Naive B cell (primary cell): ENCODE measurements around the gene SLC13A4. TPM values are rescaled to one million over a fixed set of nuclear protein-coding genes. Genes with fewer than 3 reads are reported as not detected.

Source experiments
- ATAC-seq, 2 donors: fragments of 150-1000 bp; cut with Tn5 transposase; 2 replicates each; pipeline ENCODE4 v1.10.0; 2021; ENCODE audit warnings: low read depth in 2 of 2, mild to moderate bottlenecking in 2 of 2, moderate library complexity in 2 of 2
- DNase-seq: peaks from one replicate; pipeline ENCODE4 v3.0.0; 2022
- H3K27ac Mint-ChIP-seq, 6 donors: one replicate each; pipeline ENCODE4 v1.8.0; 2020 to 2022; ENCODE audit warnings: mild to moderate bottlenecking in 6 of 6, mixed read lengths in 6 of 6, moderate library complexity in 5 of 6, inconsistent platforms in 2 of 6
- H3K27me3 Mint-ChIP-seq, 3 donors: one replicate each; pipeline ENCODE4 v1.8.0; 2021 to 2022; ENCODE audit warnings: mixed read lengths in 3 of 3, mild to moderate bottlenecking in 1 of 3
- H3K36me3 Mint-ChIP-seq, 2 donors: one replicate each; pipeline ENCODE4 v1.8.0; 2020 to 2022; ENCODE audit warnings: mixed read lengths in 2 of 2, inconsistent platforms in 1 of 2, mild to moderate bottlenecking in 1 of 2
- H3K4me1 Mint-ChIP-seq, 3 donors: one replicate each; pipeline ENCODE4 v1.8.0; 2020 to 2022; ENCODE audit warnings: mixed read lengths in 3 of 3, inconsistent platforms in 1 of 3, mild to moderate bottlenecking in 1 of 3, moderate library complexity in 1 of 3
- H3K4me3 Mint-ChIP-seq, 8 donors: one replicate each; pipeline ENCODE4 v1.8.0; 2020 to 2022; ENCODE audit warnings: mild to moderate bottlenecking in 8 of 8, mixed read lengths in 8 of 8, moderate library complexity in 8 of 8, inconsistent platforms in 2 of 8
- H3K9me3 Mint-ChIP-seq, 7 donors: one replicate each; pipeline ENCODE4 v1.8.0; 2020 to 2022; ENCODE audit warnings: mixed read lengths in 7 of 7, mild to moderate bottlenecking in 5 of 7, inconsistent platforms in 2 of 7, moderate library complexity in 1 of 7
- polyA plus RNA-seq, 6 donors: library from polyadenylated mRNA; unstranded; fragments of 300-500 nt; fragmentation: Illumina TruSeq; gene quantifications; one replicate each; pipeline ENCODE4 v1.2.3, GENCODE V29; 2021; ENCODE audit warnings: low read depth in 6 of 6

Gene SLC13A4
- polyA plus RNA-seq, 6 donors from 2014 or later = 0.05 to 0.43 (median 0.24) TPM; not detected in 3

DNA sequence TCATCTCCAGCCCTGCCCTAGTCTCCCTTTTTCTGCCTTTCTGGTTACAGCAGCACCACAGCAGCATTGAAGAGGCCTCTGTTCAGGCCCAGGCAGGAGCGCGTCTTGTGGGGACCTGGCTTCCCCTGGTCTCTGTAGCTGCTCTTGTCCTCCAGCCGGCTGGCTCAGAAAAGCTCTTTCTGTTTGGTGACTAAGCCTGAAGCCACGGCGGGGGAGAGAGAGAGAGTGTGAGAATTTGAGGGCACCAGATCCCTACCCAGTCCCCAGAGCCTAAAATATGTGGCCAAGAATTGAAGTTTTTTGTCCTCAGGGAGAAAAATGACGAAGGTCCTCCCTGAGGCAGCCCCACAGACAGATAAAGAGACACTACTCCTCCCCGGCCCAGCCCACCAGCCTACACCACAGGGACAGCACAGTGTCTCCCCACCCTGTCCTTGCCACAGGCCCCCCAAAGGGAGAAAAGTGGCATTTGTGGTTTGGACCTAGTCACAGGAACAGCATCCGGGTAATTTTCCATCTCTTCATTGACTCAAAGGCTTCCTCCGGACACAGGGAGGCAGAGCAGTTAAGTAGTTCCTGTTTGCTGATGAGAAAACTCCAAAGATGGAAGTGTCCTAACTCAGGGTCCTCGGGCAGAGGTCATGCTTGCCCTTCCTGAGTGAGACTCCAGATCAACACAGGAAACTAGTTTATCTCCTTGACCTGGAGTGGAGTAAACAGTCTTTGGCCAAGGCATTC is 33.9 kb upstream of the SLC13A4 start:
- H3K4me1 Mint-ChIP-seq = no peaks in the 10 kb centered on the region
- H3K27me3 Mint-ChIP-seq = peaks cover 34 to 50% (median 49%) of the 10 kb centered on the region in 3 donors
- peak overlapping the region in 1 of 6 donors; percentile 6 for H3K27ac Mint-ChIP-seq
- no peak for DNase-seq
- no peak for ATAC-seq
- peaks cover 0 to 8% (median 3%) of the 10 kb centered on the region in 7 donors for H3K9me3 Mint-ChIP-seq
- no peak overlapping the region for H3K4me3 Mint-ChIP-seq
- H3K36me3 Mint-ChIP-seq = no peaks in the 10 kb centered on the region

DNA sequence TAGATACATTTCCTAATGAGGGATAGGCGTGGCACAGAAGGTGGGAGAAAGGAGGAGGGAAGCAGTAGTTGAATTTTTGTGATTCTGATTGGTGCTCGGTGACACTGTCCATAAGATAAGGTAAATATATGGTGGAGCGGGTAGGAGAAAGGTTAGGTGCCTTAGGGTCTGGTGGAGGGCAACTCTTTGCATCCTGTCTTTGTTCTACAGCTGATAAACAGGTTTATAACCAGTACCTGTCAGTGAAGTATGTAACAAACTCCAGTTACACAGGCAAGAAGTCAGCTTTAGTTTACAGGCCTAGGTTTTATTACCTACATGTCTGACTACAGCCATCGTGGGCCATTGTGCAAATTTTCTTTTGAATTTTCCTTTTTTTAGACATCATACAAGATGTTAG is 31.5 kb upstream of the SLC13A4 start:
- H3K4me3 Mint-ChIP-seq = no peak overlapping the region
- H3K27me3 Mint-ChIP-seq = peaks cover 30 to 43% (median 38%) of the 10 kb centered on the region in 3 donors
- H3K27ac Mint-ChIP-seq = no peak overlapping the region
- ATAC-seq (no peak), DNase-seq (no peak)
- no peaks in the 10 kb centered on the region for H3K4me1 Mint-ChIP-seq
- peaks cover 0 to 11% (median 3%) of the 10 kb centered on the region in 7 donors for H3K9me3 Mint-ChIP-seq
- H3K36me3 Mint-ChIP-seq = no peaks in the 10 kb centered on the region

DNA sequence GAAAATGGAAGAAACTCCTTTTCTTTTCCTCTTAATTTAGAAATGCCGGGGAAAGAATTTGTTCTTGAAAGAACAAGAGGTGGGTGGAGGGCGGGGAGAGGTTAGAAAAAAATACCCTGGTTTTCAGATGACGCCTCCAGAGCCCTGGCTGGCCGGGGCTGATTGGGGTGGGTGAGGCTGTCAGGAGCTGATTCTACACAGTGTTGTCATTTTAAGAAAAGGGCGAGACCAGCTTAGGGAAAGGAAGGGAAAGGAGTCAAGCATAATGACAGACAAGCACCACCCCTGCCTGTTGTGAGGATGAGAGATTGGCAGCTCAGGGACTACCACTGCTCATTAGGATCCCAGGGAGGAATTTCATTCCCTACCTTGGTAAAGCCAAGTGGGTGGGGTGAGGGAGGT is 30.5 kb upstream of the SLC13A4 start:
- no peak for DNase-seq
- Mint-ChIP-seq H3K4me3 (no peak overlapping the region), H3K4me1 (no peaks in the 10 kb centered on the region), H3K9me3 (peaks cover 0 to 11% (median 2%) of the 10 kb centered on the region in 7 donors), H3K27me3 (peaks cover 22 to 39% (median 38%) of the 10 kb centered on the region in 3 donors), H3K36me3 (no peaks in the 10 kb centered on the region), H3K27ac (no peak overlapping the region)
- no peak for ATAC-seq

DNA sequence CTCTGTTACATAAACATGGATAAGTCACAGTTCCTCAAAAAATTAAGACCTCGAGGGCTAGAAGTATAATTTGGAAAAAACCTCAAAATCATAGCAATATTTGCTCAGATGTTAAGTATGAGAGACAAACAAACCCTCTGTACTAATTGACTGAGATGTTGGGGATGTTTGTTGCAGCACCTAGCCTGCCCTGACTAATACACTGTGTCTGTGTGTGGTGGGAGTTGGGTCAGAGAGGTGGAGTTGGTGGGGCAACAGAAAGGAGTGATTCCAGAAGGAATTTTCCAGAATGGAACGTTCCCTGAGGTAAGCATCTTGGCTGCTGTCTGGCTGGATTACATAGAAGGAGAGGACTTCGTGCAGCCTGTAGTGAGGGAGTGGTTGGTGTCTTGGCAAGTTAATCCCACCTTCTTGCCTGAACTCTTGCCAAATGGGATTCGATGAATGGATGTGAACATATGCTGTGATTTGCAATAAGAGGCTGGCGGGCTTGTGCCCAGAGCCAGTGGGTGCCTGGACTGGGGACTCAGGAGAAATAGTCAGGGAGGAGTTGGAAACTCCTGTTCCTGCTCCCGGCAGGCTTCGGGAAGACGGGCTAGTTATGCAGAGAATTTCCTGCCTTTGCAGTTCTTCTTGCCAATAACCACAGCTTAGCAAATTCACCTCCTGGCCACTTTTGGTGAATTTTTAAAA is 29.9 kb upstream of the SLC13A4 start:
- peak overlapping the region in 1 of 6 donors; percentile 34 for H3K27ac Mint-ChIP-seq
- H3K4me3 Mint-ChIP-seq = no peak overlapping the region
- H3K4me1 Mint-ChIP-seq = no peaks in the 10 kb centered on the region
- no peaks in the 10 kb centered on the region for H3K36me3 Mint-ChIP-seq
- H3K9me3 Mint-ChIP-seq = peaks cover 0 to 11% (median 2%) of the 10 kb centered on the region in 7 donors
- no peak for DNase-seq
- H3K27me3 Mint-ChIP-seq = peaks cover 18 to 40% (median 33%) of the 10 kb centered on the region in 3 donors
- ATAC-seq = no peak

DNA sequence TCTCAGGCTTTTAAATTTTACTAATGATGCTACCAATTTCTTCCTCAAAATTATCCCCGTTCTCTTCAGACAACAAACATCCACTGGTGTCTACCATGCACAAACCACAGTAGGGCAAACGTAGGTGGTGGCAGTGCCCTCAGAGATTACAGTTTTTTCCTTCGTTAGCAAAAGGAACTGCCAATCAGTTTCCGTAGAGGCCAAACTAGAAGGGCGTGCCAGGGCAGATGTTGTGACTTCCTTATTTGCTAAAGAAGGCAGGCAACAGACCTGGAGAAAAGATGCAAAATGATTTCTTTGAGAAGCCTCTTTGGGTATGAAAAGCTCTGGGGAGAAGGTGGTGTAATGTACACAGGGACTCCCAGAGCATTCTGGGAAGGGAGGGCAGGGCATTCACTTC is 28.2 kb upstream of the SLC13A4 start:
- Mint-ChIP-seq H3K4me1 (no peaks in the 10 kb centered on the region), H3K4me3 (no peak overlapping the region), H3K27me3 (peaks cover 16 to 34% (median 26%) of the 10 kb centered on the region in 3 donors), H3K36me3 (no peaks in the 10 kb centered on the region), H3K27ac (peak overlapping the region in 1 of 6 donors; percentile 34), H3K9me3 (peaks cover 0 to 11% (median 0%) of the 10 kb centered on the region in 7 donors)
- ATAC-seq = no peak
- DNase-seq = no peak

DNA sequence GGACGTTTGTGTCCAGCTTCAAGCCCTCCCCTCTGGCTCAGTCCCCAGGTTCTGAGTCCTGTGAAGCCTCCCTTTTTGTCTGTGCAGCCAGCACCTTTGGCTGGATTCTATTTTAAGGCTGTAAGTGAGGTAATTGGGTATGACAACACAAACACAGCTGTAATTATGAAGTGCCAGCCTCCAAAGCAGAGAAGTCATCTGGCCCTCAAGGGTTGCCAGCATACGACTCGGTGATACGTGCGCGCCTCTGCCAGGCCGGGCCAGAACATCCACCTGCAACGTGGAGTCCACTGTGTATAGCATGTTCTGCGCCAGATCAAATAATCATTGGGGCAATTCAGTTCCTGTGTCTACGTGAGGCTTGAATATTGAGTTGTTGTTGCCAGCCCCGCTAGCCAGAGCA is 27.4 kb upstream of the SLC13A4 start:
- Mint-ChIP-seq H3K27ac (no peak overlapping the region), H3K4me1 (no peaks in the 10 kb centered on the region), H3K9me3 (peaks cover 0 to 11% (median 0%) of the 10 kb centered on the region in 7 donors), H3K4me3 (no peak overlapping the region), H3K36me3 (no peaks in the 10 kb centered on the region), H3K27me3 (peaks cover 16 to 32% (median 26%) of the 10 kb centered on the region in 3 donors)
- DNase-seq (no peak), ATAC-seq (no peak)

DNA sequence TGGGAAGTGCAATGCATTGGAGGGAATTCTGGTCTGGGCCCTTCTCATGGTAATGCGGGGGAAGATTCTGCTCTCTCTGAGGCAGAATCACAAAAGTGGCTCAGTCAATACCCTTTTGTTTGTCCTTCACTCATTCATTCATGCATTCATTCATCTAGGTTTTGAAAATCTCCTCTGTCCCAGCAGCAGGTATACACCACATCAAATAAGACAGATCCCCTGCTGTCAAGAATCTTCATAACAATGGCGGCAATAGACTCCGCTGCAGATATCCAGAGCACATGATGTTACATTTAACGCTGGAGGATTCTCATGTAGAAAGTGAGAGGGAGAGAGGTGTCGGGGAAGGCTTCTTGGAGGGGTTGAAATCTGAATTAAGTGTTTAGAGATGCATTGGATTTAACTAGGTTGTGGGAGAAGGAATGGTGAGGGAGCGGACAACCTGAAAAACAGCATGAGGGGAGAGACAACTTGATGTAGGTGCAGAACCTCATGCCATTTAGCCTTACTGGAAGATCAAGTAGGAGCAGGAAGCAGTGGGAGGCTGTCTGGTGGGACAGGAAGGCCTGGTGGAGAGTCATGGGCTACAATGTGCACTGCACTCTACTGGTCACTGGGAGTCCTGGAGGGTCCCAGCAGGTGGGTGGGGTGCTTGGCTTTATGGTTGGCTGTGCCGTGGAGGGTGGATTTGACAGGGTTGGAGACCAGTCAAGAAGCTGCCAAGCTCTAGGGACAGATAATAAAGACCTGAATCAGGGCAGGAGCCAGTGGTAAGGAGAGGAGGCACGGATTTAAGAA is 25.8 kb upstream of the SLC13A4 start:
- H3K27me3 Mint-ChIP-seq = peaks cover 12 to 23% (median 17%) of the 10 kb centered on the region in 3 donors
- H3K36me3 Mint-ChIP-seq = no peaks in the 10 kb centered on the region
- H3K27ac Mint-ChIP-seq = peak overlapping the region in 2 of 6 donors; percentile 2 to 31
- peaks cover 0 to 11% (median 0%) of the 10 kb centered on the region in 7 donors for H3K9me3 Mint-ChIP-seq
- ATAC-seq (no peak), DNase-seq (no peak)
- no peaks in the 10 kb centered on the region for H3K4me1 Mint-ChIP-seq
- H3K4me3 Mint-ChIP-seq = no peak overlapping the region

DNA sequence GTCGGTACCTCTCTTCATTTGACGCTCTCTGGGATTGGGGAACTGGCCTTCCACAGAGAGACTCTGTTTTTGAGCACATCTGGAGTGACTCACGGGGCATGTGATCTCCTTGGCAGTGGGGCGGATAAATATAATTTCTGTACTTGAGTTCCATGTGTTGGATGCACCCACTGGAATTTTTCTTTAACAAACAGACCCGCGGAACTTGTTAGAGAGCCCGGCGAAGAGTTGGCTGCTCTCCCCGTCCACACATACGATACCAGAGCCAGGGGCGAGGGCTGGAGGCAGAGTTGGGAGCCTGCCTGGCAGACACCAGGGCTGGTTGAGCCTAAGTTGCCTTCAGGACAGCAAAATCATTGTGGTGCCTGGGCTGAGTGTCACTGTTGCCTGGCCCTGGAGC is 20.8 kb upstream of the SLC13A4 start, which contains the start of gene FAM180A:
Gene FAM180A (minus strand): TSS at position 44 of the 400 bp plus-strand sequence. CDS start 233 bp downstream, outside the sequence.
- H3K27me3 Mint-ChIP-seq = peaks cover 0 to 24% (median 16%) of the 10 kb centered on the region in 3 donors
- H3K4me3 Mint-ChIP-seq = peak within 1 kb of the TSS in 1 of 8 donors; percentile 10
- H3K4me1 Mint-ChIP-seq = no peaks in the 10 kb centered on the region
- no peak within 1 kb of the TSS for H3K27ac Mint-ChIP-seq
- H3K9me3 Mint-ChIP-seq = peaks cover 0 to 1% (median 0%) of the 10 kb centered on the region in 7 donors
- DNase-seq = no peak
- peaks cover 0 to 4% of the 10 kb centered on the region in 2 donors for H3K36me3 Mint-ChIP-seq
- ATAC-seq = no peak

DNA sequence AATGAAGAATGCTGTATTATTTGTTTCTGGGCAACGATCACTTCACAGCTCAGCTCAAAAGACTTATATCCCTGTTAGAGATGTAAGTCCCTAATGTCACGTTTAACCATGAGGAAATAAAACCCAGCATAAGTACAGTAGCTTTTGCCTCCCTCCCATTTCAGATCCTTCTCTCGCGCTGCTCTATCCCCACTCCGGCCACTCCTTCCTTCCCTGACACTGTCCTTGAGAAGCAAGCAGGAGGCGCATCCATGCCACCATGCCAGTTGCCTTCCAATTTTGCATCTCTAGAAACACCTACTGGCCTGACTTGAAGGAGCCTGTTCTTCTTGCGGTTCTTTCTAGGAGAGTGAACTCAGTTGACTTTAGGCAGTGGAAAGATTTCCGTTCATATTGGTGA is 19.4 kb upstream of the SLC13A4 start:
- Mint-ChIP-seq H3K27me3 (peaks cover 0 to 24% (median 11%) of the 10 kb centered on the region in 3 donors), H3K4me3 (peak overlapping the region in 1 of 8 donors; percentile 56), H3K36me3 (peaks cover 0 to 4% of the 10 kb centered on the region in 2 donors), H3K9me3 (peaks cover 0 to 1% (median 0%) of the 10 kb centered on the region in 7 donors), H3K27ac (peak overlapping the region in 1 of 6 donors; percentile 66), H3K4me1 (no peaks in the 10 kb centered on the region)
- DNase-seq = no peak
- ATAC-seq = no peak

DNA sequence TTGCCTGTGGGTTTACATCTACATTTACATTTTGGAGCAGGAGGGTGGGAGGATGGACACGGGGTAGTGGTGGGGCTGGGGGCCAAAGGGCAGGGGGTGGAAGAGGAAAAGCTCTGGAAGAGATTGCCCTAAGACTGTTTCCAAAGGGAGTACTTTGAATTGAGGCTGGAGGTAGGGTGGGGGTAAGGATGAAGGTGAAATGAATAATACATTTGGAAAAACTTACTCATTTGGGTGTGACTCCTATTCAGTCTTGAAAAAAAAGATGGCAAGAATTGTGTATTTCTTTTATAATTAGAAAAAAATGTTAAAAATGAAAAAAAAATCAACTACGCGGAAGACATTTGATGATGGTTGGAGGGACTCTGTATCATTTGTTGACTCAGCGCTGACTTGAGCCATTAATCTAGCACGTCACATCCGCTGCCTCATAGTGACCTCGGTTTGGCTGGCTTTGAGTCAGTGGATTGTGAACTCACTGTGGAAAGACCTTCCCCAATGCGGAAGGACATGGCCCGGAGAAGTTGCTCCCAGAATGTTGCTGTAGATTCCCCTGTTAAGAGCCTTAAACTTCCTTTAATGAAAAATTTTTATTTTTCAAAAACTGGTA is 17.8 kb upstream of the SLC13A4 start:
- H3K27me3 Mint-ChIP-seq = peaks cover 7 to 24% (median 18%) of the 10 kb centered on the region in 3 donors
- ATAC-seq = no peak
- H3K4me3 Mint-ChIP-seq = no peak overlapping the region
- H3K9me3 Mint-ChIP-seq = peaks cover 0 to 1% (median 0%) of the 10 kb centered on the region in 7 donors
- peaks cover 0 to 4% of the 10 kb centered on the region in 2 donors for H3K36me3 Mint-ChIP-seq
- no peak for DNase-seq
- H3K27ac Mint-ChIP-seq = no peak overlapping the region
- H3K4me1 Mint-ChIP-seq = no peaks in the 10 kb centered on the region

DNA sequence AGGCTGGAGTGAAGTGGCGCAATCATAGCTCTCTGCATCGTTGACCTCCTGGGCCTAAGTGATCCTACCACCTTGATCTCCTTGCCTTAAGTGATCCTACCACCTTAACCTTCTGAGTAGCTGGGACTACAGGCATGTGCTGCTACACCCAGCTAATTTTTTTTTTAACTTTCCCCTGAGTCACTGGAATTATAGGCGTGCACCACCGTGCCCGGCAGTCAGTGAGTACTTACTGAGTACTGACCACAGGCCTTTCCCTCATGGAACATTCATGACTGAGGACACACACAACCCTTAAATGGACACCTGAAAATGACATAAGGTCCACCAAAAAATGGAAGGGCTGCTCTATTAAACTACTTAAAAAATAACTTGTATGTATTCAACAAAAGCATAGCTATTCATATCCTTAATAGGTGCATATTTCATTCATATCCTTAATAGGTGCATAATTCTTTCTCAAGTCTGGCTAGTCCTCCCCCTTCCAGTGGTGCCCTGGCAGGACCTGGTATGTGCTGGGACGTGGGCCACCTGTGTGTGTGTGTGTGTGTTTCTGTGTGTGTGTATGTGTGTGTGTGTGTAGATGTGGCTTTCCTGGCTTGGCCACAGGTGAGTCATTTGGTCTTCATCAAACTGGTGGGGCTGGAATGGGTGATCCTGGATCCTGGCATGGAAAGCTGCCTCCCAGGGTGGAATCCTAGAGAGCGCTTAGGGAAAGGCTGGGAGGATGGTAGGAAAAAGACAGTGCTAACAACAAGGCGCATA is 17.1 kb upstream of the SLC13A4 start:
- H3K27ac Mint-ChIP-seq = no peak overlapping the region
- peaks cover 0 to 4% of the 10 kb centered on the region in 2 donors for H3K36me3 Mint-ChIP-seq
- peaks cover 7 to 24% (median 18%) of the 10 kb centered on the region in 3 donors for H3K27me3 Mint-ChIP-seq
- no peak overlapping the region for H3K4me3 Mint-ChIP-seq
- no peak for DNase-seq
- ATAC-seq = no peak
- H3K4me1 Mint-ChIP-seq = no peaks in the 10 kb centered on the region
- H3K9me3 Mint-ChIP-seq = peaks cover 0 to 1% (median 0%) of the 10 kb centered on the region in 7 donors
